Measurements from ENCODE around the gene TGFBR3.

The TGFBR3 gene

GRCh38 chr1:91900562-91900961 is 14.6 kb upstream of the TGFBR3 start:
- Histone ChIP-seq H3K4me3 (ENCODE audit: low read depth, low read length) (no peak overlapping the region), H3K4me1 (ENCODE audit: control insufficient read depth, insufficient read depth, low read length) (no peaks in the 10 kb centered on the region), H3K27me3 (ENCODE audit: control insufficient read depth, insufficient read depth, low read length) (no peaks in the 10 kb centered on the region), H3K9me3 (ENCODE audit: control insufficient read depth, insufficient read depth, low read length) (no peaks in the 10 kb centered on the region), H3K36me3 (ENCODE audit: control insufficient read depth, insufficient read depth, low read length) (no peaks in the 10 kb centered on the region), H3K9ac (ENCODE audit: low read depth, low read length) (no peak overlapping the region)

GRCh38 chr1:91897016-91897415 is 11.1 kb upstream of the TGFBR3 start:
- Histone ChIP-seq H3K4me3 (ENCODE audit: low read depth, low read length) (no peak overlapping the region), H3K4me1 (ENCODE audit: control insufficient read depth, insufficient read depth, low read length) (no peaks in the 10 kb centered on the region), H3K27me3 (ENCODE audit: control insufficient read depth, insufficient read depth, low read length) (no peaks in the 10 kb centered on the region), H3K36me3 (ENCODE audit: control insufficient read depth, insufficient read depth, low read length) (no peaks in the 10 kb centered on the region), H3K9me3 (ENCODE audit: control insufficient read depth, insufficient read depth, low read length) (no peaks in the 10 kb centered on the region), H3K9ac (ENCODE audit: low read depth, low read length) (no peak overlapping the region)

- H3K9me3 ChIP-seq (ENCODE audit: control insufficient read depth, insufficient read depth, low read length), result no peaks in the 10 kb centered on the region
- no peaks in the 10 kb centered on the region for H3K36me3 ChIP-seq (ENCODE audit: control insufficient read depth, insufficient read depth, low read length)
- H3K27me3 ChIP-seq (ENCODE audit: control insufficient read depth, insufficient read depth, low read length), result no peaks in the 10 kb centered on the region
- no peak overlapping the region for H3K9ac ChIP-seq (ENCODE audit: low read depth, low read length)
- H3K4me1 ChIP-seq (ENCODE audit: control insufficient read depth, insufficient read depth, low read length), result no peaks in the 10 kb centered on the region
- no peak overlapping the region for H3K4me3 ChIP-seq (ENCODE audit: low read depth, low read length)
Measured at GRCh38 chr1:91895832-91896556, 10.0 kb upstream of the TGFBR3 start.

GRCh38 chr1:91894036-91894761 is 8.2 kb upstream of the TGFBR3 start:
- Histone ChIP-seq H3K9ac (ENCODE audit: low read depth, low read length) (no peak overlapping the region), H3K9me3 (ENCODE audit: control insufficient read depth, insufficient read depth, low read length) (no peaks in the 10 kb centered on the region), H3K4me3 (ENCODE audit: low read depth, low read length) (no peak overlapping the region), H3K27me3 (ENCODE audit: control insufficient read depth, insufficient read depth, low read length) (no peaks in the 10 kb centered on the region), H3K4me1 (ENCODE audit: control insufficient read depth, insufficient read depth, low read length) (no peaks in the 10 kb centered on the region), H3K36me3 (ENCODE audit: control insufficient read depth, insufficient read depth, low read length) (no peaks in the 10 kb centered on the region)

GRCh38 chr1:91891969-91892368 is 6.0 kb upstream of the TGFBR3 start:
- H3K4me3 ChIP-seq (ENCODE audit: low read depth, low read length), result no peak overlapping the region
- H3K4me1 ChIP-seq (ENCODE audit: control insufficient read depth, insufficient read depth, low read length), result no peaks in the 10 kb centered on the region
- no peak overlapping the region for H3K9ac ChIP-seq (ENCODE audit: low read depth, low read length)

GRCh38 chr1:91891454-91891853 is 5.5 kb upstream of the TGFBR3 start:
- H3K4me1 ChIP-seq (ENCODE audit: control insufficient read depth, insufficient read depth, low read length), result peaks cover 2% of the 10 kb centered on the region
- peaks cover 14% of the 10 kb centered on the region for H3K27me3 ChIP-seq (ENCODE audit: control insufficient read depth, insufficient read depth, low read length)
- H3K36me3 ChIP-seq (ENCODE audit: control insufficient read depth, insufficient read depth, low read length), result no peaks in the 10 kb centered on the region
- no peak overlapping the region for H3K9ac ChIP-seq (ENCODE audit: low read depth, low read length)
- H3K9me3 ChIP-seq (ENCODE audit: control insufficient read depth, insufficient read depth, low read length), result no peaks in the 10 kb centered on the region
- H3K4me3 ChIP-seq (ENCODE audit: low read depth, low read length), result no peak overlapping the region

More at GRCh38 chr1:91891969-91892368, 6.0 kb upstream of the TGFBR3 start:
- no peaks in the 10 kb centered on the region for H3K36me3 ChIP-seq (ENCODE audit: control insufficient read depth, insufficient read depth, low read length)
- no peaks in the 10 kb centered on the region for H3K9me3 ChIP-seq (ENCODE audit: control insufficient read depth, insufficient read depth, low read length)
- H3K27me3 ChIP-seq (ENCODE audit: control insufficient read depth, insufficient read depth, low read length), result peaks cover 9% of the 10 kb centered on the region

GRCh38 chr1:91889717-91890459 is 3.9 kb upstream of the TGFBR3 start:
- no peak overlapping the region for H3K4me3 ChIP-seq (ENCODE audit: low read depth, low read length)
- H3K4me1 ChIP-seq (ENCODE audit: control insufficient read depth, insufficient read depth, low read length), result peaks cover 4% of the 10 kb centered on the region
- H3K27me3 ChIP-seq (ENCODE audit: control insufficient read depth, insufficient read depth, low read length), result peaks cover 21% of the 10 kb centered on the region
- no peaks in the 10 kb centered on the region for H3K36me3 ChIP-seq (ENCODE audit: control insufficient read depth, insufficient read depth, low read length)
- no peaks in the 10 kb centered on the region for H3K9me3 ChIP-seq (ENCODE audit: control insufficient read depth, insufficient read depth, low read length)
- H3K9ac ChIP-seq (ENCODE audit: low read depth, low read length), result no peak overlapping the region

GRCh38 chr1:91885213-91885715 is 687 bp downstream of the TGFBR3 start:
- Histone ChIP-seq H3K27me3 (ENCODE audit: control insufficient read depth, insufficient read depth, low read length) (peaks cover 38% of the 10 kb centered on the region), H3K9me3 (ENCODE audit: control insufficient read depth, insufficient read depth, low read length) (no peaks in the 10 kb centered on the region), H3K9ac (ENCODE audit: low read depth, low read length) (peak overlapping the region; percentile 54), H3K4me1 (ENCODE audit: control insufficient read depth, insufficient read depth, low read length) (peaks cover 8% of the 10 kb centered on the region), H3K4me3 (ENCODE audit: low read depth, low read length) (peak overlapping the region; percentile 81), H3K36me3 (ENCODE audit: control insufficient read depth, insufficient read depth, low read length) (no peaks in the 10 kb centered on the region)

- Histone ChIP-seq H3K4me3 (ENCODE audit: low read depth, low read length) (peak overlapping the region; percentile 81), H3K9ac (ENCODE audit: low read depth, low read length) (no peak overlapping the region), H3K9me3 (ENCODE audit: control insufficient read depth, insufficient read depth, low read length) (no peaks in the 10 kb centered on the region), H3K4me1 (ENCODE audit: control insufficient read depth, insufficient read depth, low read length) (peaks cover 8% of the 10 kb centered on the region), H3K27me3 (ENCODE audit: control insufficient read depth, insufficient read depth, low read length) (peaks cover 38% of the 10 kb centered on the region), H3K36me3 (ENCODE audit: control insufficient read depth, insufficient read depth, low read length) (no peaks in the 10 kb centered on the region)
Measured at GRCh38 chr1:91884459-91885212, 1.3 kb downstream of the TGFBR3 start.

- H3K4me3 ChIP-seq (ENCODE audit: low read depth, low read length), result no peak overlapping the region
- peaks cover 8% of the 10 kb centered on the region for H3K4me1 ChIP-seq (ENCODE audit: control insufficient read depth, insufficient read depth, low read length)
- no peak overlapping the region for H3K9ac ChIP-seq (ENCODE audit: low read depth, low read length)
- peaks cover 38% of the 10 kb centered on the region for H3K27me3 ChIP-seq (ENCODE audit: control insufficient read depth, insufficient read depth, low read length)
- H3K9me3 ChIP-seq (ENCODE audit: control insufficient read depth, insufficient read depth, low read length), result no peaks in the 10 kb centered on the region
- no peaks in the 10 kb centered on the region for H3K36me3 ChIP-seq (ENCODE audit: control insufficient read depth, insufficient read depth, low read length)
Measured at GRCh38 chr1:91883470-91883869, 2.5 kb downstream of the TGFBR3 start.

GRCh38 chr1:91881280-91881679 is 4.7 kb downstream of the TGFBR3 start:
- Histone ChIP-seq H3K4me1 (ENCODE audit: control insufficient read depth, insufficient read depth, low read length) (peaks cover 6% of the 10 kb centered on the region), H3K9me3 (ENCODE audit: control insufficient read depth, insufficient read depth, low read length) (no peaks in the 10 kb centered on the region), H3K36me3 (ENCODE audit: control insufficient read depth, insufficient read depth, low read length) (no peaks in the 10 kb centered on the region), H3K9ac (ENCODE audit: low read depth, low read length) (no peak overlapping the region), H3K4me3 (ENCODE audit: low read depth, low read length) (no peak overlapping the region), H3K27me3 (ENCODE audit: control insufficient read depth, insufficient read depth, low read length) (peaks cover 23% of the 10 kb centered on the region)

Data from iPS-15b (cell line).